Tibial artery (tissue), 4 donors: Measurements from ENCODE around the gene TEX36.

Experiments used
- DNase-seq, 2 donors: peaks; one replicate each; pipeline ENCODE4 v3.0.0-alpha.2; 2019
- H3K27ac ChIP-seq, 2 donors: fragments of 200-600 bp; sonication (generic) in 1 of 2; 1 replicate in 1 of 2; 2 replicates in 1 of 2; pipeline ENCODE4 v1.5.1; 2018 to 2019; ENCODE audit warnings: mild to moderate bottlenecking in 1 of 2
- H3K27me3 ChIP-seq, 2 donors: fragments of 200-600 bp; sonication (generic) in 1 of 2; one replicate each; pipeline versions ENCODE4 v1.5.1 to v1.6.0; 2016 to 2019
- H3K36me3 ChIP-seq, 3 donors: fragments of 200-600 bp; sonication (generic) in 2 of 3; one replicate each; pipeline ENCODE4 v1.5.1; 2016 to 2019; ENCODE audit warnings: mild to moderate bottlenecking in 2 of 3
- H3K4me1 ChIP-seq, 4 donors: fragments of 200-600 bp; sonication (generic) in 2 of 4; 1 replicate in 3 of 4; 2 replicates in 1 of 4; pipeline ENCODE4 v1.5.1; 2016 to 2019
- H3K4me3 ChIP-seq, 2 donors: fragments of 200-600 bp; sonication (generic) in 1 of 2; 1 replicate in 1 of 2; 2 replicates in 1 of 2; pipeline ENCODE4 v1.5.1; 2018 to 2019; ENCODE audit warnings: mild to moderate bottlenecking in 2 of 2
- H3K9me3 ChIP-seq, 3 donors: fragments of 200-600 bp; sonication (generic) in 1 of 3; one replicate each; pipeline ENCODE4 v1.5.1; 2016 to 2019
- intact Hi-C: fragments of 100-400 bp; cut with DNase I; formaldehyde crosslinking; loops from one replicate; pipeline ENCODE4 v1.15.0; 2023; ENCODE audit warnings: low total_unique reads
- TF ChIP-seq, protein P1 (sequence below), 2 experiments: fragments of 200-600 bp in 1 of 2; fragments of 450-650 bp in 1 of 2; IDR thresholded peaks; one replicate each; pipeline ENCODE4 v1.5.1; 2017 to 2019; ENCODE audit warnings: antibody characterized with exemption in 2 of 2, mild to moderate bottlenecking in 1 of 2, moderate library complexity in 1 of 2

TEX36 gene

GRCh38 chr10:125606414-125607010 lies 76.5 kb downstream of the TEX36 start:
- no peaks in the 10 kb centered on the region for H3K9me3 ChIP-seq
- H3K4me1 ChIP-seq, result no peaks in the 10 kb centered on the region
- TF ChIP-seq, protein P1, sequence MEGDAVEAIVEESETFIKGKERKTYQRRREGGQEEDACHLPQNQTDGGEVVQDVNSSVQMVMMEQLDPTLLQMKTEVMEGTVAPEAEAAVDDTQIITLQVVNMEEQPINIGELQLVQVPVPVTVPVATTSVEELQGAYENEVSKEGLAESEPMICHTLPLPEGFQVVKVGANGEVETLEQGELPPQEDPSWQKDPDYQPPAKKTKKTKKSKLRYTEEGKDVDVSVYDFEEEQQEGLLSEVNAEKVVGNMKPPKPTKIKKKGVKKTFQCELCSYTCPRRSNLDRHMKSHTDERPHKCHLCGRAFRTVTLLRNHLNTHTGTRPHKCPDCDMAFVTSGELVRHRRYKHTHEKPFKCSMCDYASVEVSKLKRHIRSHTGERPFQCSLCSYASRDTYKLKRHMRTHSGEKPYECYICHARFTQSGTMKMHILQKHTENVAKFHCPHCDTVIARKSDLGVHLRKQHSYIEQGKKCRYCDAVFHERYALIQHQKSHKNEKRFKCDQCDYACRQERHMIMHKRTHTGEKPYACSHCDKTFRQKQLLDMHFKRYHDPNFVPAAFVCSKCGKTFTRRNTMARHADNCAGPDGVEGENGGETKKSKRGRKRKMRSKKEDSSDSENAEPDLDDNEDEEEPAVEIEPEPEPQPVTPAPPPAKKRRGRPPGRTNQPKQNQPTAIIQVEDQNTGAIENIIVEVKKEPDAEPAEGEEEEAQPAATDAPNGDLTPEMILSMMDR (IDR thresholded peaks at IDR 0.05), result no peak
- H3K27ac ChIP-seq, result no peak overlapping the region
- H3K27me3 ChIP-seq, result peaks cover 0 to 8% of the 10 kb centered on the region in 2 donors
- intact Hi-C loops, result no loop called here
- no peak overlapping the region for H3K4me3 ChIP-seq
- H3K36me3 ChIP-seq, result no peaks in the 10 kb centered on the region
- no peak for DNase-seq
